PC-9 (cell line): Measurements from ENCODE around the gene TPRG1. TPM values are rescaled to one million over a fixed set of nuclear protein-coding genes. Genes with fewer than 3 reads are reported as not detected.

Experiments
- BruUV-seq: library from RNA; stranded (reverse); fragments of 400-500 nt; replicated peaks from 2 replicates; lab custom pipeline; 2021; lab: Mats Ljungman, UMichigan
- CTCF ChIA-PET: fragments of 300-600 bp; sonication (Branson Sonifier 250); formaldehyde crosslinking; loops from one replicate; lab custom pipeline; 2022; ENCODE audit warnings: antibody characterized with exemption; lab: Charles Lee
- POLR2A ChIA-PET: fragments of 300-600 bp; sonication (Branson Sonifier 250); formaldehyde crosslinking; loops from one replicate; lab custom pipeline; 2022; ENCODE audit warnings: antibody characterized with exemption; ENCODE audit not compliant: unreplicated experiment; lab: Charles Lee
- DNase-seq, 2 experiments: peaks; one replicate each; pipeline versions ENCODE4 v3.0.0 to v3.0.0-alpha.2; 2015 to 2022; ENCODE audit warnings: mixed read lengths in 1 of 2
- H2AFZ ChIP-seq: fragments of 200-600 bp; sonication (generic); 2 replicates; pipeline ENCODE4 v1.8.1; 2017; ENCODE audit warnings: antibody characterized with exemption
- H3F3A ChIP-seq: fragments of 200-600 bp; sonication (generic); 2 replicates; pipeline ENCODE4 v1.8.1; 2017; ENCODE audit warnings: antibody characterized with exemption, mild to moderate bottlenecking, low read depth; ENCODE audit not compliant: insufficient read depth
- H3K27ac ChIP-seq: fragments of 200-600 bp; sonication (generic); 2 replicates; pipeline ENCODE4 v1.6.1; 2016; ENCODE audit warnings: mixed run types
- H3K27me3 ChIP-seq: fragments of 200-600 bp; sonication (generic); 2 replicates; pipeline ENCODE4 v1.6.1; 2016; ENCODE audit warnings: low read depth, mixed run types; ENCODE audit not compliant: insufficient read depth
- H3K36me3 ChIP-seq: fragments of 200-600 bp; sonication (generic); 2 replicates; pipeline ENCODE4 v1.6.1; 2016; ENCODE audit warnings: low read depth, mixed run types
- H3K4me1 ChIP-seq: fragments of 200-600 bp; sonication (generic); replicated peaks from 2 replicates; pipeline ENCODE4 v1.6.1; 2016; ENCODE audit warnings: mixed run types; ENCODE audit not compliant: insufficient read depth
- H3K4me2 ChIP-seq: fragments of 200-600 bp; sonication (generic); 2 replicates; pipeline ENCODE4 v1.6.1; 2017; ENCODE audit warnings: mixed run types
- H3K4me3 ChIP-seq: fragments of 200-600 bp; sonication (generic); 2 replicates; pipeline ENCODE4 v1.6.1; 2016; ENCODE audit warnings: mixed run types
- H3K79me2 ChIP-seq: fragments of 200-600 bp; sonication (generic); 2 replicates; pipeline ENCODE4 v1.6.1; 2017; ENCODE audit warnings: low read depth, mixed run types
- H3K9me2 ChIP-seq: fragments of 200-600 bp; sonication (generic); 2 replicates; pipeline ENCODE4 v1.8.1; 2017; ENCODE audit warnings: mild to moderate bottlenecking; ENCODE audit not compliant: insufficient read depth
- H3K9me3 ChIP-seq: fragments of 200-600 bp; sonication (generic); 2 replicates; pipeline ENCODE4 v1.8.1; 2016; ENCODE audit warnings: low read depth; ENCODE audit not compliant: insufficient read depth
- H4K20me1 ChIP-seq: fragments of 200-600 bp; sonication (generic); 2 replicates; pipeline ENCODE4 v1.8.1; 2017; ENCODE audit not compliant: insufficient read depth
- CTCF ChIP-seq: fragments of 200-600 bp; sonication (generic); conservative IDR thresholded peaks from 2 replicates; pipeline ENCODE4 v1.6.1; 2017; ENCODE audit warnings: mixed run types, antibody characterized with exemption, mild to moderate bottlenecking, moderate library complexity
- EZH2 ChIP-seq: fragments of 200-600 bp; sonication (generic); IDR thresholded peaks from 2 replicates; pipeline ENCODE4 v1.8.0; 2017; ENCODE audit warnings: antibody characterized with exemption, low read depth
- intact Hi-C: fragments of 100-400 bp; cut with micrococcal nuclease; formaldehyde crosslinking; loops from one replicate; pipeline ENCODE4 v1.10.0; 2022; ENCODE audit not compliant: unreplicated experiment
- total RNA-seq: library from RNA; stranded (reverse); gene quantifications from 2 replicates; pipeline ENCODE4 v1.2.3, GENCODE V29; 2021

Gene TPRG1
- total RNA-seq, 1 experiment from 2014 or later: 1.9 TPM

DNA sequence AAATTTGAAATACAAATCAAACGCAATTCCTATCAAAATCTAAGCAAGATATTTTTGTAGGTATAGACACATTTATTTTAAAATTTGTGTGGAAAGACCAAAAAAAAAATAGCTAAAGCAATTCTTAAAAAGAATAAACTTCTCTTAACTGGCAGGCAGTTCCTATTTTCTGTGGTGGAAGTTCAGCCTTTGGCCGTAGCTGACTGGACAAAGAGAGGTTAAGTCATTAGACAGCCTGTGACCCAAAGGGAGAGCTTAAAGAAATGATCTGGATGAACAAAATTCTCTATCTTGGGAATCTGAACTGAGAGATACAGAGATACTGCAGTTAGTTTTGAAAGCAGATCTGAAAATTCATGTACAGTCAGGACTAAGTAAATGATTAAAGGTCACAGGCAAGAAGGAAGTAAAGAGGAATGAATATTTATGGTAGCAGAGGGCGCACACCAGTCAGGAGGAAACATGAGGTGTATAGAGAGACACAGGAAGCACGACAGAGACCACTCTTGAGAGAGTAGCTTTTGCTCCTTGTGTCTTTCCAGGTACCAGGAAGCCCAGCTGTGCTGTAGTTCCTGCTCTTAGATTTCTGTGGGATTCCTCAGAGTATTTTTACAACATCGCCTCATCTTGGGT lies 57.5 kb downstream of the TPRG1 start:
- no peak for DNase-seq
- ChIA-PET CTCF (no interaction called here), POLR2A (interaction anchor here (0.7 kb wide), 1 partner anchor 10 kb away, joined by 8 read pairs; no protein-coding TSS in a partner anchor)
- no peak for TF ChIP-seq EZH2
- TF ChIP-seq CTCF: no peak
- H3K27ac ChIP-seq: no peak overlapping the region
- H3K36me3 ChIP-seq: no peaks in the 10 kb centered on the region
- no peak overlapping the region for H3K4me2 ChIP-seq
- H3K4me3 ChIP-seq: no peak overlapping the region
- H3K27me3 ChIP-seq: no peaks in the 10 kb centered on the region
- H3K79me2 ChIP-seq: no peaks in the 10 kb centered on the region
- intact Hi-C loops: no loop called here
- BruUV-seq: no TSS peak
- no peaks in the 10 kb centered on the region for H3K9me3 ChIP-seq
- no peaks in the 10 kb centered on the region for H3F3A ChIP-seq
- 0 out of 2 replicates have a peak, but pooled peaks cover 7% of the 10 kb centered on the region for H3K4me1 ChIP-seq
- no peaks in the 10 kb centered on the region for H3K9me2 ChIP-seq
- peak overlapping the region; percentile 21; the same call in 1 of the 2 replicates for H2AFZ ChIP-seq
- H4K20me1 ChIP-seq: no peaks in the 10 kb centered on the region

DNA sequence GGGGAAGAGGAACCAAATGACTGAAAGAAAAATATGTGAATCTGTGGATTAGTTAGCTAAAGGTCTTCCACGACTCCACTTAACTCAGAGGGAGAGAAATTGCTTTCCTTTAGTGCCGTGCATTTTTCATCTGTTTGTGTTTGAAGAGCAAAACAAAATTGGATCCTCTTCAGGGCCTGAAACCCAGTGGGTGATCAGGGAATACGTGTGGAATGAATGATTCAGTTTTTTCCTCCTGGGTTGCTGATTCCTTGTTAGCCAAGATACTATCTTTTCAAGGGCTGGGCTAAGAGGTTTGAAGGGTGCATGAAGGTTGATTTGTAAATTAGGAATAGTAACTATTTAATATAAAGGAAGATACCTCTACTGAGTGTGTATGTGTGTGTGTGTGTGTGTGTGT lies 61.0 kb downstream of the TPRG1 start:
- H3K36me3 ChIP-seq: no peaks in the 10 kb centered on the region
- POLR2A ChIA-PET: interaction anchor here (0.5 to 0.6 kb wide), 2 partner anchors 93 to 280 kb away, joined by 3 to 8 read pairs; no protein-coding TSS in a partner anchor
- H3K79me2 ChIP-seq: no peaks in the 10 kb centered on the region
- H3K4me1 ChIP-seq: 0 out of 2 replicates have a peak, but pooled peaks cover 7% of the 10 kb centered on the region
- TF ChIP-seq EZH2: no peak
- TF ChIP-seq CTCF: no peak
- no peak overlapping the region for H3K27ac ChIP-seq
- DNase-seq: no peak
- H3K4me2 ChIP-seq: no peak overlapping the region
- intact Hi-C loops: loop anchor here (1.0 to 5.0 kb wide), 5 partner anchors 70 to 550 kb away; no protein-coding TSS in a partner anchor
- CTCF ChIA-PET: interaction anchor here (0.6 to 2.5 kb wide), 8 partner anchors 43 to 1494 kb away, joined by 3 to 8 read pairs (median 4); no protein-coding TSS in a partner anchor
- H3F3A ChIP-seq: no peaks in the 10 kb centered on the region
- no peaks in the 10 kb centered on the region for H4K20me1 ChIP-seq
- H3K4me3 ChIP-seq: no peak overlapping the region
- no peak overlapping the region for H2AFZ ChIP-seq
- no peaks in the 10 kb centered on the region for H3K9me2 ChIP-seq
- BruUV-seq: no TSS peak
- H3K9me3 ChIP-seq: peaks cover 12% of the 10 kb centered on the region
- no peaks in the 10 kb centered on the region for H3K27me3 ChIP-seq

DNA sequence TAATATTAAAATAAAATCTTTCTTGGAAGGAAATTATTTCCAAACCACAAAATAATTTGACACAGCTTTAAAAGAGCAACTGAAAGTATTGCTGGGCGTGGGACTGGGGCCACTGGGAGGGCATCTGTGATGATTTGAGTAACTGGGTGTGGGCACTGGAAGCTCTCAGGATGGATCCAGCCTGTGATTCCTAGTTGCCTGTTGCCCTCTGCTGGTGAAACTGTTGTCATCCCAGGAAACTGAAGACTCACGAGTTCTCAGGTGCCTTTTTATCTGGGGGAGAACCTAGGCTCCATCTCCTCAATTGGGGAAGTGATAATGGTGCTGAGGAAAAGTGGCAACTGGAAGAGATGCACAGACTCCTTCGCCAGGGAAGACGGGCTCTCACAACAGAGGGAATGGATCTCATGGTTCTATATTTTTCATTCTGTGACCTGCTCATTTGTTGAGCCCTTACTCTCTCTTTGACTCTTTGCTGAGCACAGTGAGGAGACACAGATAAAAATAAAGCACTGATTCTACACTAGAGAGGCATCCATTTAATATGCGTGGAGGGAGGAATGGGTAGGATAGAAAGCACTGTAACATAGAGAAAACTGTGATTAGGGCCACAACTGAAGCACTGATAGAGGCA lies 61.6 kb downstream of the TPRG1 start:
- H3K4me2 ChIP-seq: no peak overlapping the region
- H3K36me3 ChIP-seq: no peaks in the 10 kb centered on the region
- no peak overlapping the region for H3K27ac ChIP-seq
- peak; percentile 54 to 74 for DNase-seq
- CTCF ChIA-PET: interaction anchor here (0.6 to 2.5 kb wide), 7 partner anchors 43 to 1495 kb away, joined by 3 to 7 read pairs (median 3); no protein-coding TSS in a partner anchor
- H3K27me3 ChIP-seq: no peaks in the 10 kb centered on the region
- H3K79me2 ChIP-seq: no peaks in the 10 kb centered on the region
- no peak overlapping the region for H3K4me3 ChIP-seq
- H3K9me3 ChIP-seq: peaks cover 17% of the 10 kb centered on the region
- H2AFZ ChIP-seq: no peak overlapping the region
- H3K4me1 ChIP-seq: 0 out of 2 replicates have a peak, but pooled peaks cover 7% of the 10 kb centered on the region
- intact Hi-C loops: loop anchor here (1.0 to 5.0 kb wide), 5 partner anchors 71 to 551 kb away; no protein-coding TSS in a partner anchor
- no peaks in the 10 kb centered on the region for H3K9me2 ChIP-seq
- POLR2A ChIA-PET: interaction anchor here (0.5 to 0.6 kb wide), 2 partner anchors 93 to 281 kb away, joined by 3 to 8 read pairs; no protein-coding TSS in a partner anchor
- BruUV-seq: no TSS peak
- no peaks in the 10 kb centered on the region for H4K20me1 ChIP-seq
- no peak for TF ChIP-seq EZH2
- TF ChIP-seq CTCF: peak; percentile 89
- no peaks in the 10 kb centered on the region for H3F3A ChIP-seq
